DND-41 (cell line): ENCODE data around the gene SDHB.

ENCODE experiments used
- EZH2 ChIP-seq: IDR thresholded peaks from 3 replicates; pipeline ENCODE4 v1.6.1; 2012; ENCODE audit warnings: borderline replicate concordance, low read depth, mild to moderate bottlenecking, moderate library complexity, low read length, inconsistent platforms; ENCODE audit not compliant: severe bottlenecking
- TF ChIP-seq, protein P1 (sequence below): IDR thresholded peaks from 2 replicates; pipeline ENCODE4 v1.5.1; 2012; ENCODE audit warnings: borderline replicate concordance, low read length, moderate library complexity, mild to moderate bottlenecking; ENCODE audit not compliant: poor library complexity, severe bottlenecking; ENCODE audit errors: extremely low read depth

DNA sequence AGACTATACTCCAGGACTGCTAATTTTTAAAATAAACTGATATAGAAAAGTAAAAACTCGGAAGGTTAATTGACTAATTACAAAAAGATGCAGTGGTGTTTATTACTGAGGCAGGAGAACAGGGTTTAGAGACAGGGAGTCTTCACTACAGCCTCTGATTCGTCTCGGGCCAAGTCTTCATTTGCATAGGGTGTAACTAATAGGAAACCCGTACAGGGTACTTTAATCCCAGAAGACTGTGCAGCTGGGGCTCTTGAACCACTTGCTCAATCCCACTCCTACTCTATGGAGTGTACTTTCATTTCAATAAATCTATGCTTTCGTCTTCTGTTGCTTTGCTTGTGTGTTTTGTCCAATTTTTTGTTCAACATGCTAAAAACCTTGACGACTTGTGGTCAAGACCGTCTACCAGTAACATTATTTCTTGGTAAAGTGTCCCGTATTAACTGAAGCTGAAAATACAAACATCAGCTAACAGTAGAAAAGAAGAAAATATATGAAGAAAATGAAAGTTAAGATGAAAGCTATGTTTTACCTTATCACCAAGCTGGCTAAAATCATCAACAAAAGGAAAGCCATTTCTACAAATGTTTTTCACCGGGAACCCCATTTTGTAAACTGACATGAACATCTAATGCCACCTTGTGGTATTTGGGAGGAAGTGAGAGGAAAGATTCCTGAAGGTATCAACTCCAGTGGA lies 8.0 kb downstream of the SDHB start:
- TF ChIP-seq, protein P1, sequence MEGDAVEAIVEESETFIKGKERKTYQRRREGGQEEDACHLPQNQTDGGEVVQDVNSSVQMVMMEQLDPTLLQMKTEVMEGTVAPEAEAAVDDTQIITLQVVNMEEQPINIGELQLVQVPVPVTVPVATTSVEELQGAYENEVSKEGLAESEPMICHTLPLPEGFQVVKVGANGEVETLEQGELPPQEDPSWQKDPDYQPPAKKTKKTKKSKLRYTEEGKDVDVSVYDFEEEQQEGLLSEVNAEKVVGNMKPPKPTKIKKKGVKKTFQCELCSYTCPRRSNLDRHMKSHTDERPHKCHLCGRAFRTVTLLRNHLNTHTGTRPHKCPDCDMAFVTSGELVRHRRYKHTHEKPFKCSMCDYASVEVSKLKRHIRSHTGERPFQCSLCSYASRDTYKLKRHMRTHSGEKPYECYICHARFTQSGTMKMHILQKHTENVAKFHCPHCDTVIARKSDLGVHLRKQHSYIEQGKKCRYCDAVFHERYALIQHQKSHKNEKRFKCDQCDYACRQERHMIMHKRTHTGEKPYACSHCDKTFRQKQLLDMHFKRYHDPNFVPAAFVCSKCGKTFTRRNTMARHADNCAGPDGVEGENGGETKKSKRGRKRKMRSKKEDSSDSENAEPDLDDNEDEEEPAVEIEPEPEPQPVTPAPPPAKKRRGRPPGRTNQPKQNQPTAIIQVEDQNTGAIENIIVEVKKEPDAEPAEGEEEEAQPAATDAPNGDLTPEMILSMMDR, result peak; percentile 72
- TF ChIP-seq EZH2, result no peak
